ENCODE results near the gene FERMT2.
"Not testable (repeated sequence)": the region's sequence is repeated elsewhere in the genome, so short reads cannot be mapped to it uniquely, and the experiment has no call there.

Gene FERMT2

DNA sequence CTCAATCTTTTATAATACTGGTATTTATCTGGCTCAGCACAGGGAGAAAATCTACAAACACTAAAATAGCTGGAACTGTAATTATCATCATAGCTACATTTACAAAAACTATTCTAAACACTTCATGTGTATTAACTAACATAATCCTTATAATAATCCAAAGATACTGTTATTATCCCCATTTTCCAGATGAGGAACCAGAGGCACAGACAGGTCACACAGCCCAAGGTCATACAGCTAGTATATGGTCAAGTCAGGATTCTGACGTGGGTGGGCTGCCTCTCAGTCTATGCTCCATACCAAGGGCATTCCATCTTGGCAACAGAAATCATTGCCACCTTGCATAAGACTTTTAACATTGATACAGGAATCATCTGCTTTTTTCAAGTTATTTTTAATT lies 11.4 kb downstream of the FERMT2 start:
- no peak for TF ChIP-seq POLR2AphosphoS5 (IDR thresholded peaks at IDR 0.05; ENCODE audit: low read depth, low read length)
- TF ChIP-seq TAF1 (IDR thresholded peaks at IDR 0.05; ENCODE audit: borderline replicate concordance, low read depth, low read length), result no peak
- no peak for TF ChIP-seq POLR2A (IDR thresholded peaks at IDR 0.05; ENCODE audit: low read depth, low read length)
- FAIRE-seq (no peak), DNase-seq (ENCODE audit: insufficient read length) (no peak)

GRCh38 chr14:52937869-52938268 lies 13.0 kb downstream of the FERMT2 start:
- no peak for DNase-seq (ENCODE audit: insufficient read length)
- no peak for TF ChIP-seq POLR2A (IDR thresholded peaks at IDR 0.05; ENCODE audit: low read depth, low read length)
- FAIRE-seq, result no peak

GRCh38 chr14:52937306-52937705 lies 13.5 kb downstream of the FERMT2 start:
- no peak for DNase-seq (ENCODE audit: insufficient read length)
- FAIRE-seq, result no peak
- TF ChIP-seq TAF1 (IDR thresholded peaks at IDR 0.05; ENCODE audit: borderline replicate concordance, low read depth, low read length), result no peak
- TF ChIP-seq POLR2AphosphoS5 (IDR thresholded peaks at IDR 0.05; ENCODE audit: low read depth, low read length), result no peak
- no peak for TF ChIP-seq POLR2A (IDR thresholded peaks at IDR 0.05; ENCODE audit: low read depth, low read length)

- no peak for FAIRE-seq
- TF ChIP-seq POLR2A (IDR thresholded peaks at IDR 0.05; ENCODE audit: low read depth, low read length) (no peak), TAF1 (IDR thresholded peaks at IDR 0.05; ENCODE audit: borderline replicate concordance, low read depth, low read length) (no peak), POLR2AphosphoS5 (IDR thresholded peaks at IDR 0.05; ENCODE audit: low read depth, low read length) (no peak)
- no peak for DNase-seq (ENCODE audit: insufficient read length)
Measured at GRCh38 chr14:52936437-52936836, 14.4 kb downstream of the FERMT2 start.

DNA sequence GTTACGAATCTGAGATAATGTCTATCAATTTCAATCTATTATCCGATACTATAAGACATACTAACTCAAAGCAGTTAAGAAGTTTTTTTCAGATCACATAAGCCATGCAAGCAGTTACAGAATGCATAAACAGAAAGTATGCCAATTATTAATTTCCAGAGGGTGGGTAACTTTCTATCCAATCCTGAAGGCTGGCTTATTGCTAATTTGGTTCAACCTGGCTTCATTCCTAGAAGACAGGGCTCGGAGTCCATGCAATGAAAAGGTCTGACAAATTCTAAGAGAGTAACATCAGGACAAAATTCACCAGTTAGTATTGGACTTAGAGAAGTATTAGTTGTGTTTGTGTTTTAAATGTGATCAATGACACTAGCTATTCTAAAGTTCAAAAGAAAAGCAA lies 15.0 kb downstream of the FERMT2 start:
- no peak for DNase-seq (ENCODE audit: insufficient read length)
- TF ChIP-seq TAF1 (IDR thresholded peaks at IDR 0.05; ENCODE audit: borderline replicate concordance, low read depth, low read length), result no peak
- TF ChIP-seq POLR2AphosphoS5 (IDR thresholded peaks at IDR 0.05; ENCODE audit: low read depth, low read length), result no peak
- TF ChIP-seq POLR2A (IDR thresholded peaks at IDR 0.05; ENCODE audit: low read depth, low read length), result no peak
- FAIRE-seq, result no peak

- TF ChIP-seq POLR2AphosphoS5 (IDR thresholded peaks at IDR 0.05; ENCODE audit: low read depth, low read length) (no peak), POLR2A (IDR thresholded peaks at IDR 0.05; ENCODE audit: low read depth, low read length) (no peak), TAF1 (IDR thresholded peaks at IDR 0.05; ENCODE audit: borderline replicate concordance, low read depth, low read length) (no peak)
- no peak for DNase-seq (ENCODE audit: insufficient read length)
- no peak for FAIRE-seq
Measured at GRCh38 chr14:52934762-52935161, 16.1 kb downstream of the FERMT2 start.

DNA sequence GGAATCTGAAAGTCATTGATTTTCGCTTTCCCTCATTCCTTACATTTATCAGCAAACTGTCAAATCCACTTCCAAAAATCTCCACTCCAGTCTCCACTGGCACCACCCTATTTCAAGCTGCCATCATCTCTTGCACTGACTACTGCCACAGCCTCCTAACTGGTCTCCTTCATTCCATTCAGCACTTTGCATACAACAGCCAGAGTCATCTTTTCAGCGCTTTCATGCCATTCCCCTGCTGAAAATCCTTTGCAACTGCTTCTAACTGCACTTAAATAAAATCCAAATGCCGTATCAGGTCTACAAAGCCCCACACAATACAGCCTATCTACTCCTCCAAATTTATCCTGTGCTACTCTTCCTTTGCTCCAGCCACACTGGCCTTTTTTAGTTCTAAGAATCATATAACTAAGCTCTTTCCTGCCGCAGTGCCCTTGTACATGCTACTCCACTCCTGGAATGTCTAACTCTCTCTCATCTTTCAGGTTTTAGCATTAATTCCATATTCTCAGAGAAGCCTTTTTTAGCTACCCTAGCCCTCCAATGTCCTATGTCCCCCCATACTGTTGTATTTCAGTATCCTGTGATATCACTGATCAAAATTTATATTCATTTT lies 21.6 kb downstream of the FERMT2 start:
- no peak for FAIRE-seq
- DNase-seq (ENCODE audit: insufficient read length), result no peak
- TF ChIP-seq TAF1 (IDR thresholded peaks at IDR 0.05; ENCODE audit: borderline replicate concordance, low read depth, low read length) (no peak), POLR2A (IDR thresholded peaks at IDR 0.05; ENCODE audit: low read depth, low read length) (no peak), POLR2AphosphoS5 (IDR thresholded peaks at IDR 0.05; ENCODE audit: low read depth, low read length) (no peak)

DNA sequence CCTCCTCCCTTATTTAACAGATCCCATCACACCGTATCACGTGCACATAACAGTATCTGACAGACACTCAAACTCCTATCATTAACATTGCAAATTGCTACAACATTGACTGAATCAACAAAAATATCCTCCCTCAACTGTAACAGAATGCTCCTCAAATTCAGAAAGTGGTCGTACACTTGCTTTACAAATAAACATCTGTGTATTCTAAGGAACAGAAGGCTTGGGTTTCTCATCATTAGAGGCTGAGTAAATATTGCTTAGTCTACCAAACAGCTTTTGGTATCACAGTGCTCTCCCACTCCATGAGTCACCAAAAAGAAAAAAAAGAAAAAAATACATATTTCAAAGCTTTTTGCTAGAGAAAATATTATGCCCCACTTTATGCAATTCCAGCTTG lies 23.9 kb downstream of the FERMT2 start:
- DNase-seq (ENCODE audit: insufficient read length), result no peak
- FAIRE-seq, result no peak
- TF ChIP-seq TAF1 (IDR thresholded peaks at IDR 0.05; ENCODE audit: borderline replicate concordance, low read depth, low read length) (no peak), POLR2AphosphoS5 (IDR thresholded peaks at IDR 0.05; ENCODE audit: low read depth, low read length) (no peak), POLR2A (IDR thresholded peaks at IDR 0.05; ENCODE audit: low read depth, low read length) (no peak)

- DNase-seq (ENCODE audit: insufficient read length) (no peak), FAIRE-seq (peak; percentile 78)
- no peak for TF ChIP-seq TAF1 (IDR thresholded peaks at IDR 0.05; ENCODE audit: borderline replicate concordance, low read depth, low read length)
- no peak for TF ChIP-seq POLR2A (IDR thresholded peaks at IDR 0.05; ENCODE audit: low read depth, low read length)
- TF ChIP-seq POLR2AphosphoS5 (IDR thresholded peaks at IDR 0.05; ENCODE audit: low read depth, low read length), result no peak
Measured at GRCh38 chr14:52923902-52924575, 26.8 kb downstream of the FERMT2 start.

GRCh38 chr14:52922656-52923055 lies 28.2 kb downstream of the FERMT2 start:
- FAIRE-seq (peak; percentile 64), DNase-seq (ENCODE audit: insufficient read length) (no peak)
- no peak for TF ChIP-seq POLR2A (IDR thresholded peaks at IDR 0.05; ENCODE audit: low read depth, low read length)
- TF ChIP-seq TAF1 (IDR thresholded peaks at IDR 0.05; ENCODE audit: borderline replicate concordance, low read depth, low read length), result no peak
- TF ChIP-seq POLR2AphosphoS5 (IDR thresholded peaks at IDR 0.05; ENCODE audit: low read depth, low read length), result no peak

GRCh38 chr14:52922059-52922458 lies 28.8 kb downstream of the FERMT2 start:
- no peak for FAIRE-seq
- DNase-seq (ENCODE audit: insufficient read length), result no peak
- TF ChIP-seq POLR2A (IDR thresholded peaks at IDR 0.05; ENCODE audit: low read depth, low read length) (no peak), TAF1 (IDR thresholded peaks at IDR 0.05; ENCODE audit: borderline replicate concordance, low read depth, low read length) (no peak), POLR2AphosphoS5 (IDR thresholded peaks at IDR 0.05; ENCODE audit: low read depth, low read length) (no peak)

- not testable (repeated sequence) for DNase-seq (ENCODE audit: insufficient read length); FAIRE-seq
Measured at GRCh38 chr14:52920411-52920810, 30.4 kb downstream of the FERMT2 start.

Measured in GM12892 (cell line).